IPS DF 6.9 (cell line): ENCODE measurements around the gene ISYNA1.

Source experiments
- DNase-seq: peaks from one replicate; pipeline ENCODE4 v3.0.0-alpha.2; 2013; ENCODE audit warnings: low read depth, low spot score
- H3K27ac ChIP-seq: one replicate; pipeline ENCODE4 v1.5.1; 2013; ENCODE audit warnings: low read length, control low read depth
- H3K27me3 ChIP-seq: 2 replicates; pipeline ENCODE4 v1.6.1; 2013; ENCODE audit warnings: mild to moderate bottlenecking, low read length; ENCODE audit not compliant: control insufficient read depth, insufficient read depth
- H3K36me3 ChIP-seq: 2 replicates; pipeline ENCODE4 v1.6.1; 2013; ENCODE audit warnings: low read length; ENCODE audit not compliant: control insufficient read depth, insufficient read depth
- H3K4me1 ChIP-seq: 2 replicates; pipeline ENCODE4 v1.6.1; 2013; ENCODE audit warnings: low read length; ENCODE audit not compliant: control insufficient read depth, insufficient read depth
- H3K4me3 ChIP-seq: 2 replicates; pipeline ENCODE4 v1.5.1; 2013; ENCODE audit warnings: mild to moderate bottlenecking, low read length
- H3K9me3 ChIP-seq: 2 replicates; pipeline ENCODE4 v1.6.1; 2013; ENCODE audit warnings: low read length, inconsistent platforms; ENCODE audit not compliant: control insufficient read depth, insufficient read depth
- WGBS: extraction: QIAGEN DNeasy Blood & Tissue Kit; methylation state at CpG from one replicate; pipeline ENCODE4 v1.1.7; 2013; ENCODE audit warnings: mixed read lengths, missing lambda C conversion rate; ENCODE audit not compliant: insufficient read length, insufficient coverage; 5-methylcytosine and 5-hydroxymethylcytosine counted together

Gene ISYNA1

GRCh38 chr19:18443406-18443805 is 5.5 kb upstream of the ISYNA1 start:
- no peak overlapping the region for H3K27ac ChIP-seq
- H3K4me1 ChIP-seq, result peaks cover 7% of the 10 kb centered on the region
- H3K4me3 ChIP-seq, result no peak overlapping the region
- H3K36me3 ChIP-seq, result peaks cover 15% of the 10 kb centered on the region
- no CpG with 5 or more reads among the region's 6 CpGs for WGBS
- H3K9me3 ChIP-seq, result no peaks in the 10 kb centered on the region
- DNase-seq, result no peak
- H3K27me3 ChIP-seq, result no peaks in the 10 kb centered on the region

GRCh38 chr19:18442941-18443340 is 5.0 kb upstream of the ISYNA1 start:
- H3K4me3 ChIP-seq, result no peak overlapping the region
- H3K27ac ChIP-seq, result no peak overlapping the region
- H3K27me3 ChIP-seq, result no peaks in the 10 kb centered on the region
- peaks cover 10% of the 10 kb centered on the region for H3K4me1 ChIP-seq
- H3K36me3 ChIP-seq, result peaks cover 15% of the 10 kb centered on the region
- H3K9me3 ChIP-seq, result no peaks in the 10 kb centered on the region
- WGBS, result no CpG with 5 or more reads among the region's 12 CpGs
- DNase-seq, result no peak

- H3K36me3 ChIP-seq, result peaks cover 15% of the 10 kb centered on the region
- DNase-seq, result no peak
- H3K4me3 ChIP-seq, result no peak overlapping the region
- H3K27ac ChIP-seq, result no peak overlapping the region
- no peaks in the 10 kb centered on the region for H3K9me3 ChIP-seq
- peaks cover 10% of the 10 kb centered on the region for H3K4me1 ChIP-seq
- H3K27me3 ChIP-seq, result no peaks in the 10 kb centered on the region
- WGBS, result 100% methylated on average over 2 of the region's 5 CpGs
Observed at GRCh38 chr19:18441804-18442788, 4.2 kb upstream of the ISYNA1 start.

GRCh38 chr19:18440936-18441803 is 3.2 kb upstream of the ISYNA1 start:
- no peak overlapping the region for H3K4me3 ChIP-seq
- H3K27ac ChIP-seq, result no peak overlapping the region
- no CpG with 5 or more reads among the region's 23 CpGs for WGBS
- H3K27me3 ChIP-seq, result no peaks in the 10 kb centered on the region
- no peaks in the 10 kb centered on the region for H3K9me3 ChIP-seq
- peaks cover 10% of the 10 kb centered on the region for H3K36me3 ChIP-seq
- peaks cover 10% of the 10 kb centered on the region for H3K4me1 ChIP-seq
- no peak for DNase-seq

DNA sequence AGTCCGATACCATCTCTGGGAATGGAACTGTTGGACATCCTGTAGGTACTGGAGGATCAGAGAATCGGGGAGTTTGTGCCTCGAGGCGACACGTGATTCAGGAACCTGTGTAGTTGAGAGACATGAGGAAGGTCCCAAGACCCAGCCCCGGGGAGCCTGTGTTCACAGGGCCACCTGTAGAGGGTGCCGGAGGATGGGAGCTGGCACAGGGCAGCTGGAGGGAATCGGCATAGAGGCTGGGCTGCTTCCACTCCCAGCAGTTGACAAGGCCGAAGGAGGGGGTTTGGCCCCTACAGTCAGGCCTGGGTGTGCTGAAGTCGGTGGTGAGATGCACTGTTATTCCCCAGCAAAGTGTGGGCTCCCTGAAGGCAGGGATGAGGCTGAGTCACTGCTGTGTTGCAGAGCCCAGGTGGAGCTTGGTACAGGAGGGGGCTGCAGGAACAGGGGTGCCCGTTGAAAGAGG is 2.5 kb upstream of the ISYNA1 start:
- Histone ChIP-seq H3K36me3 (peaks cover 11% of the 10 kb centered on the region; the same call in 1 of the 2 replicates), H3K27ac (no peak overlapping the region), H3K9me3 (no peaks in the 10 kb centered on the region), H3K27me3 (no peaks in the 10 kb centered on the region), H3K4me3 (no peak overlapping the region), H3K4me1 (peaks cover 10% of the 10 kb centered on the region)
- no peak for DNase-seq
- WGBS, result no CpG with 5 or more reads among the region's 11 CpGs

- H3K9me3 ChIP-seq, result no peaks in the 10 kb centered on the region
- no peak overlapping the region for H3K27ac ChIP-seq
- no CpG with 5 or more reads among the region's 9 CpGs for WGBS
- H3K4me3 ChIP-seq, result no peak overlapping the region
- H3K4me1 ChIP-seq, result peaks cover 10% of the 10 kb centered on the region
- DNase-seq, result no peak
- H3K27me3 ChIP-seq, result no peaks in the 10 kb centered on the region
- H3K36me3 ChIP-seq, result peaks cover 11% of the 10 kb centered on the region; the same call in 1 of the 2 replicates
Observed at GRCh38 chr19:18439910-18440237, 1.9 kb upstream of the ISYNA1 start.

- no peak for DNase-seq
- no CpG with 5 or more reads among the region's 13 CpGs for WGBS
- no peaks in the 10 kb centered on the region for H3K9me3 ChIP-seq
- no peaks in the 10 kb centered on the region for H3K27me3 ChIP-seq
- no peak overlapping the region for H3K4me3 ChIP-seq
- no peak overlapping the region for H3K27ac ChIP-seq
- peaks cover 10% of the 10 kb centered on the region for H3K4me1 ChIP-seq
- H3K36me3 ChIP-seq, result peaks cover 5% of the 10 kb centered on the region; the same call in 1 of the 2 replicates
Observed at GRCh38 chr19:18439025-18439909, 1.3 kb upstream of the ISYNA1 start.

DNA sequence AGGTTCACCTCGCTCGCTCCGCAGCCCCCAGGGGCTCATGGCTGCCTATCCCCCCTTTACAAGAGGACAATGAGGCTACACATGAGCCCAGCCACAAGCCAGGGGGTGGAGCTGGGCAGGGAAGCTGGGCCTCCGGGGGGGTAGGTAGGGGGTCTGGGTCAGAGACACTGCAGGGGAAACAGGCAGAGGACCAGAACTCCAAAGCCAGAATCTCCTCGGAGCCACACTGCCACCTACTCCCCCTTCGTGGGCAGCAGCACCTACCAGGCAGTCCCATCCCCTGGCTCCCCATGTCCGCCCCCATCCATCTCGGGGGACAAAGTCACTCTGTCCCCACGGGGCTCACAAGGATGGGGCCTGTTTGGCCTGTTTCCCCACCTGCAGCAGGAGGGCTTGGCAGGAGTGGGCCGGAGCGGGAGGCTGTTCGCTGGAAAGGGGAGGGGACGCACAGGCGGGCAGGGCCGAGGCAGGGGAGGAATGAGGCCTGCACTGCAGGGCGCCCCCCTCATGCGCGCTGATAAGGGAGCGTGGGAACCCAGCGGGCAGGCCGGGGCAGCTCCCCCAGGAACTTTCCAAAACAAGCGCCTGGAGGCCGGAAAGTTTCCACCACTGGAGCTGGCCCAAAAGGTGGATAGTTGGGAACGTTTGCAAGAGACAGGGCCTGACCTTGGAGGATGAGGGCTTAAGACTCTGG is 545 bp upstream of the ISYNA1 start:
- H3K9me3 ChIP-seq, result no peaks in the 10 kb centered on the region
- WGBS, result no CpG with 5 or more reads among the region's 24 CpGs
- no peak overlapping the region for H3K27ac ChIP-seq
- DNase-seq, result no peak
- peaks cover 10% of the 10 kb centered on the region for H3K4me1 ChIP-seq
- no peaks in the 10 kb centered on the region for H3K27me3 ChIP-seq
- H3K36me3 ChIP-seq, result peaks cover 5% of the 10 kb centered on the region; the same call in 1 of the 2 replicates
- peak overlapping the region; percentile 34; the same call in 1 of the 2 replicates for H3K4me3 ChIP-seq

DNA sequence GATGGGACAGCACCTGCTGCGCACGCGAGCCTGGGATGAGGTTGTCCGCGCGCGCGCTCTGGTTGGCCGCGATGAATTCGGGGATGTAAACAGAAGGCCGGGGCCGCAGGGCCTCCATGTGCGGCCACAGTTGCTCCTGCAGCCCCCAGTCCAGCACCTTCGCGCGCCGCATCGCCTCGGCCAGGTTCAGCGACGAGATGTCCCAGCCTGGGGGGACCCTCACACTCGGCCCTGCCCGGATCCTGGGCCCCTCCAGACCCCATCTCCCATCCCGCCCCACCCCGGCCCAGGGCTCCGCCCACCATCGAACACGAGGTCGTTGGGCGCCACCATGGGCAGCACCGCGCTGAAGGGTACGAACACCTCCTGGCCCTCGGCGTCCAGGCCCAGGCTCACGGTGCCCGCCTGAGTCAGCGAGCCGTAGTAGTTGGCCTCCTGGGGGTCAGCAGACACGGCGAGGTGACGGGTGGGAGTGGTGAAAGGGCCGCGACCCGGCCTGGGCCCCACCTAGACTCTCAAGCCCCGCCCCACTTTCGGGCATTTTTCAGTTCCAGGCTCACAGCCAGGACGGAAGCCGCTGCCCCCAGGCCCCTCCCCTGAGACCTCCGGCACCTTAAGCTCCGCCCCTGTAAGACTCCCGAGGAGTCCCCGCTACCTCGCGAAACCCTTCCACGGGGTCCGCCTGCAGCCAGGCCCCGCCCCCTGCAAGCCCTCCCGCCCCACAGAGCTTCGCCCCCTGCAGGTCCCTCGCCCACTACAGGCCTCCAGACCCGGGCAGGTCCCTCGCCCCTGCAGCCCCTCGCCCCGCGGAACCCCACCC is 1.1 kb downstream of the ISYNA1 start:
- no peak overlapping the region for H3K27ac ChIP-seq

More for the DNA sequence above, 1.1 kb downstream of the ISYNA1 start:
- H3K36me3 ChIP-seq, result peaks cover 5% of the 10 kb centered on the region; the same call in 1 of the 2 replicates
- H3K27me3 ChIP-seq, result no peaks in the 10 kb centered on the region
- DNase-seq, result no peak
- no peaks in the 10 kb centered on the region for H3K9me3 ChIP-seq
- WGBS, result no CpG with 5 or more reads among the region's 67 CpGs
- peak overlapping the region; percentile 56; the same call in 1 of the 2 replicates for H3K4me3 ChIP-seq
- H3K4me1 ChIP-seq, result peaks cover 13% of the 10 kb centered on the region
